Gastrocnemius medialis (tissue), 4 donors: ENCODE data around the gene ZIK1.

Source experiments
- POLR2A ChIP-seq, 2 donors: fragments of 450-650 bp; IDR thresholded peaks; one replicate each; pipeline ENCODE4 v1.6.1; 2017; ENCODE audit warnings: antibody characterized with exemption in 2 of 2, mild to moderate bottlenecking in 2 of 2, moderate library complexity in 2 of 2
- TF ChIP-seq, protein P1 (sequence below), 5 experiments: fragments of 450-650 bp in 3 of 5; fragments of 200-600 bp in 2 of 5; sonication (generic) in 2 of 5; IDR thresholded peaks in 4 of 5; conservative IDR thresholded peaks in 1 of 5; 1 replicate in 4 of 5; 2 replicates in 1 of 5; pipeline ENCODE4 v1.5.1; 2016 to 2019; ENCODE audit warnings: antibody characterized with exemption in 5 of 5, mild to moderate bottlenecking in 3 of 5, moderate library complexity in 3 of 5

DNA sequence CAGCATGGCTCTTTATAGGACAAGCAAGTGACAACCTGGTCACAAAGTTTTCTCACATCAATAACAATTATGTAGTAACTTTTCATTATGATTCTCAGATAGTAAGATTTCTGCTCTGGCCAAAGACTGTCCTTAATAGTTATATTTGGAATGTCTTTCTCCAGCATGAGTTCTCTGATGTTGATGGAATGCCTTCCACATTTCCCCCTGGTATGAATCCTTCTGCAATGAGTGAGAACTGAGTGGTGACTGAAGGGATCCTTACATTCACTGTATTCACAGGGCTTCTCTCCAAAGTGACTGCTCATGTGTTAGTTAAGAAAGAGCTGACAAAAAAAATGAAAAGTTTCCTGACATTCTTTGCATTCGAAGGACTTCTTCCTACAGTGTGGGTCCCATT lies 37.4 kb upstream of the ZIK1 start:
- TF ChIP-seq, protein P1, sequence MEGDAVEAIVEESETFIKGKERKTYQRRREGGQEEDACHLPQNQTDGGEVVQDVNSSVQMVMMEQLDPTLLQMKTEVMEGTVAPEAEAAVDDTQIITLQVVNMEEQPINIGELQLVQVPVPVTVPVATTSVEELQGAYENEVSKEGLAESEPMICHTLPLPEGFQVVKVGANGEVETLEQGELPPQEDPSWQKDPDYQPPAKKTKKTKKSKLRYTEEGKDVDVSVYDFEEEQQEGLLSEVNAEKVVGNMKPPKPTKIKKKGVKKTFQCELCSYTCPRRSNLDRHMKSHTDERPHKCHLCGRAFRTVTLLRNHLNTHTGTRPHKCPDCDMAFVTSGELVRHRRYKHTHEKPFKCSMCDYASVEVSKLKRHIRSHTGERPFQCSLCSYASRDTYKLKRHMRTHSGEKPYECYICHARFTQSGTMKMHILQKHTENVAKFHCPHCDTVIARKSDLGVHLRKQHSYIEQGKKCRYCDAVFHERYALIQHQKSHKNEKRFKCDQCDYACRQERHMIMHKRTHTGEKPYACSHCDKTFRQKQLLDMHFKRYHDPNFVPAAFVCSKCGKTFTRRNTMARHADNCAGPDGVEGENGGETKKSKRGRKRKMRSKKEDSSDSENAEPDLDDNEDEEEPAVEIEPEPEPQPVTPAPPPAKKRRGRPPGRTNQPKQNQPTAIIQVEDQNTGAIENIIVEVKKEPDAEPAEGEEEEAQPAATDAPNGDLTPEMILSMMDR (IDR thresholded peaks at IDR 0.05 in 4 of 5, conservative IDR thresholded peaks at IDR 0.05 in 1 of 5), result no peak
- TF ChIP-seq POLR2A (IDR thresholded peaks at IDR 0.05), result no peak
